H1 (cell line): ENCODE measurements around the gene CLDN4. TPM values are rescaled to one million over a fixed set of nuclear protein-coding genes. Genes with fewer than 3 reads are reported as not detected.
A peak's percentile ranks its signal among the peaks of the same experiment; 100 is the strongest.

Source experiments
- CHD2 ChIP-seq: IDR thresholded peaks from 2 replicates; pipeline ENCODE4 v1.6.1; 2012; ENCODE audit warnings: low read length, improper control_type of control experiment
- CREB1 ChIP-seq: IDR thresholded peaks from 2 replicates; pipeline ENCODE4 v1.6.1; 2012; ENCODE audit warnings: inconsistent platforms
- CTBP2 ChIP-seq: IDR thresholded peaks from 2 replicates; pipeline ENCODE4 v1.7.0; 2011; ENCODE audit warnings: borderline replicate concordance, mild to moderate bottlenecking, moderate library complexity, mixed read lengths, low read length; ENCODE audit not compliant: insufficient read depth, insufficient read length
- EGR1 ChIP-seq: IDR thresholded peaks from 2 replicates; pipeline ENCODE4 v1.6.1; 2011; ENCODE audit warnings: low read depth, low read length, borderline replicate concordance
- EP300 ChIP-seq, 2 experiments: IDR thresholded peaks; 1 replicate in 1 of 2; 2 replicates in 1 of 2; pipeline ENCODE4 v1.6.1; 2011 to 2012; ENCODE audit warnings: low read depth in 2 of 2, low read length in 2 of 2, mild to moderate bottlenecking in 2 of 2, borderline replicate concordance in 1 of 2, inconsistent platforms in 1 of 2, moderate library complexity in 1 of 2
- GTF2F1 ChIP-seq: IDR thresholded peaks from 2 replicates; pipeline ENCODE4 v1.6.1; 2012; ENCODE audit warnings: low read depth, low read length, improper control_type of control experiment, borderline replicate concordance
- KDM4A ChIP-seq: IDR thresholded peaks from one replicate; pipeline ENCODE4 v1.7.1; 2012; ENCODE audit warnings: low read depth, mild to moderate bottlenecking, moderate library complexity, low read length, inconsistent platforms; ENCODE audit not compliant: severe bottlenecking
- POLR2A ChIP-seq, 2 experiments: IDR thresholded peaks; 1 replicate in 1 of 2; 2 replicates in 1 of 2; pipeline ENCODE4 v1.6.1; 2011; ENCODE audit warnings: low read depth in 2 of 2, low read length in 2 of 2, mild to moderate bottlenecking in 2 of 2; ENCODE audit errors: control extremely low read depth in 1 of 2
- POLR2AphosphoS5 ChIP-seq: IDR thresholded peaks from 2 replicates; pipeline ENCODE4 v1.6.1; 2011; ENCODE audit warnings: low read depth, low read length
- RAD21 ChIP-seq, 2 experiments: IDR thresholded peaks in 1 of 2; conservative IDR thresholded peaks in 1 of 2; 2 replicates each; pipeline ENCODE4 v1.6.1; 2011; ENCODE audit warnings: low read depth in 2 of 2, low read length in 2 of 2, improper control_type of control experiment in 1 of 2, inconsistent platforms in 1 of 2, mild to moderate bottlenecking in 1 of 2, moderate library complexity in 1 of 2
- RBBP5 ChIP-seq: IDR thresholded peaks from 2 replicates; pipeline ENCODE4 v1.7.1; 2012; ENCODE audit warnings: low read depth, mild to moderate bottlenecking, inconsistent platforms, low read length, moderate library complexity, borderline replicate concordance
- SIN3A ChIP-seq, 2 experiments: IDR thresholded peaks in 1 of 2; conservative IDR thresholded peaks in 1 of 2; 2 replicates each; pipeline ENCODE4 v1.6.1; 2011 to 2012; ENCODE audit warnings: low read length in 2 of 2, improper control_type of control experiment in 1 of 2, low read depth in 1 of 2, mild to moderate bottlenecking in 1 of 2
- SP1 ChIP-seq: IDR thresholded peaks from 2 replicates; pipeline ENCODE4 v1.6.1; 2011; ENCODE audit warnings: low read depth, low read length
- SRF ChIP-seq: IDR thresholded peaks from 2 replicates; pipeline ENCODE4 v1.6.1; 2011; ENCODE audit warnings: mild to moderate bottlenecking, low read depth, low read length, moderate library complexity
- TAF1 ChIP-seq: IDR thresholded peaks from 2 replicates; pipeline ENCODE4 v1.6.1; 2011; ENCODE audit warnings: mild to moderate bottlenecking, low read depth, low read length
- TBP ChIP-seq: IDR thresholded peaks from 2 replicates; pipeline ENCODE4 v1.6.1; 2011; ENCODE audit warnings: low read depth, low read length, improper control_type of control experiment
- TCF12 ChIP-seq: IDR thresholded peaks from 2 replicates; pipeline ENCODE4 v1.6.1; 2011; ENCODE audit warnings: low read depth, mild to moderate bottlenecking, low read length
- YY1 ChIP-seq: IDR thresholded peaks from 2 replicates; pipeline ENCODE4 v1.6.1; 2011; ENCODE audit warnings: low read depth, mild to moderate bottlenecking, low read length
- polyA plus RNA-seq, 7 experiments: library from polyadenylated mRNA; depleted of rRNA in 3 of 7; stranded (reverse) in 5 of 7; unstranded in 2 of 7; fragments of >200 nt in 5 of 7; fragments of 200-250 nt in 2 of 7; gene quantifications; 1 replicate in 5 of 7; 2 replicates in 1 of 7; 4 replicates in 1 of 7; pipeline versions ENCODE4 v1.2.1 to v1.2.3, GENCODE V29; 2011 to 2013; ENCODE audit warnings: missing spikeins in 2 of 7, mixed read lengths in 2 of 7
- total RNA-seq: library from RNA; stranded (reverse); fragmentation: NEBNext Ultra II Directional; extraction: Animal tissue kit (Norgen Biotek cat#: 25700); gene quantifications from 2 replicates; pipeline ENCODE4 v1.2.1, GENCODE V29; 2021
- TF ChIP-seq, protein P1 (sequence below): IDR thresholded peaks from 2 replicates; pipeline ENCODE4 v1.6.1; 2012; ENCODE audit warnings: inconsistent platforms
- TF ChIP-seq, protein P2 (sequence below): IDR thresholded peaks from 2 replicates; pipeline ENCODE4 v1.6.1; 2012; ENCODE audit warnings: inconsistent platforms
- TF ChIP-seq, protein P3 (sequence below): IDR thresholded peaks from 2 replicates; pipeline ENCODE4 v1.6.1; 2011; ENCODE audit warnings: low read depth, mild to moderate bottlenecking, low read length; ENCODE audit not compliant: insufficient read depth

CLDN4 gene
- total and polyA plus RNA-seq, 2 of the 8 experiments (the other 6 are each of a cell fraction or from before 2014, with no cell fraction given) = 28.0 to 69.3 TPM

DNA sequence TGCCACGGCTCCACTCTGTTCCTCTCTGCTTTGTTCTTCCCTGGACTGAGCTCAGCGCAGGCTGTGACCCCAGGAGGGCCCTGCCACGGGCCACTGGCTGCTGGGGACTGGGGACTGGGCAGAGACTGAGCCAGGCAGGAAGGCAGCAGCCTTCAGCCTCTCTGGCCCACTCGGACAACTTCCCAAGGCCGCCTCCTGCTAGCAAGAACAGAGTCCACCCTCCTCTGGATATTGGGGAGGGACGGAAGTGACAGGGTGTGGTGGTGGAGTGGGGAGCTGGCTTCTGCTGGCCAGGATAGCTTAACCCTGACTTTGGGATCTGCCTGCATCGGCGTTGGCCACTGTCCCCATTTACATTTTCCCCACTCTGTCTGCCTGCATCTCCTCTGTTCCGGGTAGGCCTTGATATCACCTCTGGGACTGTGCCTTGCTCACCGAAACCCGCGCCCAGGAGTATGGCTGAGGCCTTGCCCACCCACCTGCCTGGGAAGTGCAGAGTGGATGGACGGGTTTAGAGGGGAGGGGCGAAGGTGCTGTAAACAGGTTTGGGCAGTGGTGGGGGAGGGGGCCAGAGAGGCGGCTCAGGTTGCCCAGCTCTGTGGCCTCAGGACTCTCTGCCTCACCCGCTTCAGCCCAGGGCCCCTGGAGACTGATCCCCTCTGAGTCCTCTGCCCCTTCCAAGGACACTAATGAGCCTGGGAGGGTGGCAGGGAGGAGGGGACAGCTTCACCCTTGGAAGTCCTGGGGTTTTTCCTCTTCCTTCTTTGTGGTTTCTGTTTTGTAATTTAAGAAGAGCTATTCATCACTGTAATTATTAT, 1.2 kb downstream of the CLDN4 start (continued):
- peak; percentile 76 for TF ChIP-seq EGR1
- TF ChIP-seq YY1 = peak; percentile 81; the same call in 1 of the 2 replicates
- TF ChIP-seq KDM4A = no peak
- TF ChIP-seq RAD21 (IDR thresholded peaks at IDR 0.05 in 1 of 2, conservative IDR thresholded peaks at IDR 0.05 in 1 of 2; ENCODE audit: low read depth in 2 of 2, low read length in 2 of 2) = peak; percentile 6 to 17; a peak in 1 of 4 replicates
- 0 out of 4 replicates have a peak, but pooled peaks of 1 of the 2 experiments have one; percentile 45 for TF ChIP-seq SIN3A (conservative IDR thresholded peaks at IDR 0.05 in 1 of 2, IDR thresholded peaks at IDR 0.05 in 1 of 2; ENCODE audit: low read depth in 1 of 2, low read length in 2 of 2)
- no peak for TF ChIP-seq GTF2F1
- TF ChIP-seq, protein P1, sequence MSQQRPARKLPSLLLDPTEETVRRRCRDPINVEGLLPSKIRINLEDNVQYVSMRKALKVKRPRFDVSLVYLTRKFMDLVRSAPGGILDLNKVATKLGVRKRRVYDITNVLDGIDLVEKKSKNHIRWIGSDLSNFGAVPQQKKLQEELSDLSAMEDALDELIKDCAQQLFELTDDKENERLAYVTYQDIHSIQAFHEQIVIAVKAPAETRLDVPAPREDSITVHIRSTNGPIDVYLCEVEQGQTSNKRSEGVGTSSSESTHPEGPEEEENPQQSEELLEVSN = peak; percentile 51; the same call in 1 of the 2 replicates
- TF ChIP-seq POLR2A (IDR thresholded peaks at IDR 0.05; ENCODE audit: control extremely low read depth in 1 of 2, low read depth in 2 of 2, low read length in 2 of 2) = peak in 1 of 2 experiments; percentile 93; a peak in 2 of 3 replicates
- TF ChIP-seq, protein P2, sequence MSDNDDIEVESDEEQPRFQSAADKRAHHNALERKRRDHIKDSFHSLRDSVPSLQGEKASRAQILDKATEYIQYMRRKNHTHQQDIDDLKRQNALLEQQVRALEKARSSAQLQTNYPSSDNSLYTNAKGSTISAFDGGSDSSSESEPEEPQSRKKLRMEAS = peak; percentile 87
- peak; percentile 85; the same call in 1 of the 2 replicates for TF ChIP-seq TCF12
- TF ChIP-seq TBP = peak; percentile 61; the same call in 1 of the 2 replicates
- peak; percentile 81 for TF ChIP-seq CTBP2
- peak; percentile 91 for TF ChIP-seq RBBP5
- TF ChIP-seq SP1 = peak; percentile 97
- peak; percentile 87 for TF ChIP-seq TAF1
- TF ChIP-seq CREB1 = no peak; the same call in 1 of the 2 replicates
- TF ChIP-seq CHD2 = peak; percentile 45; the same call in 1 of the 2 replicates
- TF ChIP-seq POLR2AphosphoS5 = peak; percentile 91
- peak in 1 of 2 experiments; percentile 94; a peak in 2 of 3 replicates for TF ChIP-seq EP300 (IDR thresholded peaks at IDR 0.05; ENCODE audit: borderline replicate concordance in 1 of 2, low read depth in 2 of 2, low read length in 2 of 2)
- TF ChIP-seq, protein P3, sequence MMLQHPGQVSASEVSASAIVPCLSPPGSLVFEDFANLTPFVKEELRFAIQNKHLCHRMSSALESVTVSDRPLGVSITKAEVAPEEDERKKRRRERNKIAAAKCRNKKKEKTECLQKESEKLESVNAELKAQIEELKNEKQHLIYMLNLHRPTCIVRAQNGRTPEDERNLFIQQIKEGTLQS = no peak
- TF ChIP-seq SRF = no peak
